Ishikawa (cell line): ENCODE data around the gene TMEM30A.

Source experiments
- CEBPB ChIP-seq: IDR thresholded peaks from 2 replicates; pipeline ENCODE4 v1.6.1; 2012
- EP300 ChIP-seq: IDR thresholded peaks from 2 replicates; pipeline ENCODE4 v1.6.1; 2012; ENCODE audit warnings: borderline replicate concordance
- FOXM1 ChIP-seq: IDR thresholded peaks from 2 replicates; pipeline ENCODE4 v1.6.1; 2012; ENCODE audit warnings: low read depth, borderline replicate concordance
- TCF12 ChIP-seq: IDR thresholded peaks from 2 replicates; pipeline ENCODE4 v1.6.1; 2012; ENCODE audit warnings: low read depth
- YY1 ChIP-seq: IDR thresholded peaks from 2 replicates; pipeline ENCODE4 v1.6.1; 2012; ENCODE audit warnings: low read depth
- ZBTB7A ChIP-seq: IDR thresholded peaks from 2 replicates; pipeline ENCODE4 v1.6.1; 2012; ENCODE audit warnings: low read depth
- TF ChIP-seq, protein P1 (sequence below): IDR thresholded peaks from 2 replicates; pipeline ENCODE4 v1.6.1; 2012

DNA sequence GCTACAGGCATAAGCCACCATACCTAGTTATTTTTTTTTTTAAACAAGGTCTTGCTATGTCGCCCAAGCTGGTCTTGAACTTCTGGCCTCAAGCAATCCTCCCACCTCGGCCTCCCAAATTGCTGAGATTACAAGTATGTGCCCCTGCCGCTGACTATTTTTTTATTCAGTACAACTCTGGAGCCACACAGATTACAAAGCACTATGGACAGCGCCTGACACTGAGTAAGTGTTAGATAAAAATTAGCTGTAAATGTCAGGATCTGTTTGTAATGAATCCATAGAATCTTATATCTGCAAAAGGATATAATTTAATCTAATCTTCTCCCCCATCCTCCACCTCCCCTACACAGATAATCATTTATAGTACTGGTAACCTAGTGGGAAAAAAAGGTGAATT is 63.5 kb downstream of the TMEM30A start:
- TF ChIP-seq EP300 (no peak), YY1 (no peak), CEBPB (no peak), ZBTB7A (no peak), TCF12 (no peak), FOXM1 (no peak)
- TF ChIP-seq, protein P1, sequence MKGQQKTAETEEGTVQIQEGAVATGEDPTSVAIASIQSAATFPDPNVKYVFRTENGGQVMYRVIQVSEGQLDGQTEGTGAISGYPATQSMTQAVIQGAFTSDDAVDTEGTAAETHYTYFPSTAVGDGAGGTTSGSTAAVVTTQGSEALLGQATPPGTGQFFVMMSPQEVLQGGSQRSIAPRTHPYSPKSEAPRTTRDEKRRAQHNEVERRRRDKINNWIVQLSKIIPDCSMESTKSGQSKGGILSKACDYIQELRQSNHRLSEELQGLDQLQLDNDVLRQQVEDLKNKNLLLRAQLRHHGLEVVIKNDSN, result no peak
